Stimulated activated naive CD8-positive, alpha-beta T cell treated with anti-CD3 and anti-CD28 coated beads, Interleukin-15, Interleukin-2, amounts not matched to agents 100 U/mL and 50 U/mL, for 24 hours (primary cell): Measurements from ENCODE around the gene EVL.
"Not testable (repeated sequence)": the region's sequence is repeated elsewhere in the genome, so short reads cannot be mapped to it uniquely, and the experiment has no call there.

Experiments
- ATAC-seq: fragments of 150-1000 bp; cut with Tn5 transposase; one replicate; pipeline ENCODE4 v1.10.0; 2021
- DNase-seq: peaks from one replicate; pipeline ENCODE4 v3.0.0; 2021

EVL gene, protein sequence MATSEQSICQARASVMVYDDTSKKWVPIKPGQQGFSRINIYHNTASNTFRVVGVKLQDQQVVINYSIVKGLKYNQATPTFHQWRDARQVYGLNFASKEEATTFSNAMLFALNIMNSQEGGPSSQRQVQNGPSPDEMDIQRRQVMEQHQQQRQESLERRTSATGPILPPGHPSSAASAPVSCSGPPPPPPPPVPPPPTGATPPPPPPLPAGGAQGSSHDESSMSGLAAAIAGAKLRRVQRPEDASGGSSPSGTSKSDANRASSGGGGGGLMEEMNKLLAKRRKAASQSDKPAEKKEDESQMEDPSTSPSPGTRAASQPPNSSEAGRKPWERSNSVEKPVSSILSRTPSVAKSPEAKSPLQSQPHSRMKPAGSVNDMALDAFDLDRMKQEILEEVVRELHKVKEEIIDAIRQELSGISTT

DNA sequence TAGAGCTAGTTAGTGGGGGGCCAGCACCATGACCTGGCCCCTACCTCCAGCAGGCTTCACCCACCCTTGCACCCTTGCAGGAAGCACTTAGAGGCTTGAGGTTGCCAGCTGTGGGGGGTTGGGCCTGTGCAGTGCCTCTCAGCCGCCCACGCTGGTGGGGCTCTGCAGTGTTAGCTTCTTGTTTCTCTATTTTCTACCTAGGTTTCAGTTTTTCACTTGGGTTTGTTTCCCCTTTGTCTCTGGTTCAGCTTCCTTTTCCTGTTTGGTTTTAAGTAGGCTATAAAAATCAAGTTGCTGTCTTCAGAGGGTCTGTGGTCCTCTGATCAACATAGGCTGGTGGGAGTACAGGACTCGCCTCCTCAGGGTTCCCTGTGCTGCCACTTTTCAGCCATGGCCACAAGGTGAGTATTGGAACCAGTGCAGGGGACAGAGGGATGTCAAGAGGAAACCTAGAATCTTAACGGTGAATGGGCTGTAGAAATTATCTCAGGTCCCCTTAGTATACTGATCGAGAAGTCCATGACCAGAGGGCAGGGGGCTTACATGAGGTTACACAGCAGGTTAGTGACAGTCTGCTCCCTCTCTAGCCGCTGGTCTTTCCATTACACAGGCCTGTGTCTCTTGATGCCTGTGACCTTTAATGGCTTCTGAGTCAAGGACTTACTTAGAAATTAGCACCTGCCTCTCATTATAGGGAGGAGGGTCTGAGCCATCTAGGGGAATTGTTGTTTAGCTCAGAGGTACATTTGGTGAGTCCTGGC, at the start of gene EVL:
Gene EVL, plus strand, starts transcription at position 312 of the 761 bp plus-strand sequence. Its CDS starts 79 bp downstream, at position 391.
- DNase-seq (peak; percentile 89), ATAC-seq (peak; percentile 38)

DNA sequence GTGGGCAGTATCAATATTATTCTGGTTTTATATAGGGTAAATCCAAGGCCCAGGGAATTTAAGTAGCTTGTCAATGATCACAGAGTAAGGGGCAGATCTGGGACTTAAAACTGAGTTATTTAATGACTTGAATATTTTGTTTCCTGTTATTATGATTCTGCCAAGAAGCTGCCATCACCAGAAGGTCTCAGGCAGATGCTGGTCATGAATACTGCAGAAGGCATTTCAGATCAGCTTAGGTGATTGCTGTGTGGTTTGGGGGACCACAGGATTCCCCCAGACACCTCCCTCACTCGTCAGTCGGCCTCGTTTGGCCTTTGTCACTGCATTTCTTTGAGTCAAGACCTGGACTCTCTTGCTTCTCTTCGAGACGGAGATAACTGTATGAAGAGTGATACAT, 47.7 kb upstream of the EVL start:
- no peak for DNase-seq
- no peak for ATAC-seq

DNA sequence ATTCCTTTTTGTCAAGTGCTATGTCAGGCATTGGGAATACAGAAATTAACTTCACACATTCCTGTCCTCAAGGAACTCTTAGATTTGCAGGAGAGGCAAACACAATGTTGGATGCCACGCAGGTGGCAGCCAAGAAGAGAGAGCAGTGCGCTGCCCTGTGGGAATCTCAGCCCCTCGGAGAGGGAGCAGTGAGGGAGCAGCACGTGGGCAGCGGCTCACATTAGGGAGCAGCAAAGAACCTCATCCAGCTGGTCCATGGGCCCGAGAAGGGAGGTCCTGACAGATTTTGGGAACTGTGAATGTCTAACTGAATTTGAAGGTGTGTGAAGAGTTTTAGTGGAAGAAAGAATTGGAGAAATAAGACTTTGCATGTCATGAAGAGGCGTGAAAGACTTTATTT, 47.2 kb upstream of the EVL start:
- DNase-seq (no peak), ATAC-seq (no peak)

DNA sequence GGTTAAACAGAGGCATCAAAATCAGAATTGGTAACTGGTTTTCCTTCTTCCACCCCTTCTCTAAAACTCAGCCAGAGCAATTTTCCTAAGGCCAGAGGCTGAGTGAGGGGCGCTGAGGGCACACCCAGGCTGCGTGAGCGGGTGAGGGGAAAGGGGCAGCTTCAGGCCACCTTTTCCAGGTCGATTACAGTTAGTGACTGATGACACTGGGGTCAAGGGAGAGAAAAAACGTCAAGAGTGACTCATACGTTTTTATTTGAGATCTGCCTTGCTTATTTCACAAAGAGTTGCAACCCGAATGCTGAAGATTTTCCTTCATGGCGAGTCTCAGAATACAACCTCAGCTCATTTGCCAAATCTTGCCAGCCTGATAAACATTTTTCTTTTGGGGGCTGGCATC, 46.7 kb upstream of the EVL start:
- no peak for DNase-seq
- no peak for ATAC-seq

DNA sequence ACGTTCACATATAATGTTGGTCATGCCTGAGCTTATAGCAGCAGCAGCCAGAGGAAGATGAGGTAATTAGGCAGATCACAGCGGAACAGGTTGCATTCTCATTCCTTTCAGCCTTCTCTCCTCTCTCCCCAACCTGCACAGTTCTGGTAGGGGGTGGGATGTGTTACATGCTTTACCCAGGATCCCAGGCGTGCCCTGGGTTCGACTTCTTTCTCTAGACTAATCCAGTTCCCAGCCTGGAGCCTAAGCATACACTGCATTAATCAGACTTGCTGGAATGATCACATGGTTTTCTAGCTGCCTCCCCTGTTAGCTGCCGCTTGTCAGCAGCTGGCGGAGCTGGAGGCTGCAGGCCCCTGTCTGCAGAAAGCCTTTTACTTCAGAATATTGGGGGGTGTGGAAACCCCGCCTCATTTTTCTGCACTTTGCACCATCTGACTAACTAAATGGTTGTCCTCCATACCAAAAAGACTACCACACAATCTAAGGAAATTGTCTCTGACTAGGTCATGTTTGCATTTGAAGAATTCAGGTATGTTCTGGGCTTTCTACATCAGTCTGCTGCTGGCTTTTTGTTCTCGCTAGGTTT, 46.0 kb upstream of the EVL start:
- DNase-seq (no peak), ATAC-seq (no peak)

DNA sequence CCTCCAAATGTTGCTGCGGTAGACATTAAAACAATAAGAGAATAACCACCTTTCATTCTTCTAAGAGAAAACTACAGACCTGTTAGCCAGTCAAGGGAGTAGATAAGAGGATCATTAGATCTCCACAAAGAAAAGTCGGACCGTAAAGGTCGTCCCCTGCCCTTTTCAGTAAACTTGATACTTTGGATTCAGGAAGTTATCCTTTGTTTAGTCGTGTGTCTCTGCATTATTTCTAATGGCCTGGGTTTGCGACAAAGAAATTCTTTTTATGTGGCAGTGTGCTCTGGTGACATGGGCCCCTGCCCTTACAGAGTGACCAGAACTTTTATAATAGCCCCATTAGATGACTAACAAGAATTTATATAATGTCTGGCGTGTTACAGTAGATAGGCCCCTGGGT, 44.6 kb upstream of the EVL start:
- no peak for DNase-seq
- ATAC-seq = no peak

DNA sequence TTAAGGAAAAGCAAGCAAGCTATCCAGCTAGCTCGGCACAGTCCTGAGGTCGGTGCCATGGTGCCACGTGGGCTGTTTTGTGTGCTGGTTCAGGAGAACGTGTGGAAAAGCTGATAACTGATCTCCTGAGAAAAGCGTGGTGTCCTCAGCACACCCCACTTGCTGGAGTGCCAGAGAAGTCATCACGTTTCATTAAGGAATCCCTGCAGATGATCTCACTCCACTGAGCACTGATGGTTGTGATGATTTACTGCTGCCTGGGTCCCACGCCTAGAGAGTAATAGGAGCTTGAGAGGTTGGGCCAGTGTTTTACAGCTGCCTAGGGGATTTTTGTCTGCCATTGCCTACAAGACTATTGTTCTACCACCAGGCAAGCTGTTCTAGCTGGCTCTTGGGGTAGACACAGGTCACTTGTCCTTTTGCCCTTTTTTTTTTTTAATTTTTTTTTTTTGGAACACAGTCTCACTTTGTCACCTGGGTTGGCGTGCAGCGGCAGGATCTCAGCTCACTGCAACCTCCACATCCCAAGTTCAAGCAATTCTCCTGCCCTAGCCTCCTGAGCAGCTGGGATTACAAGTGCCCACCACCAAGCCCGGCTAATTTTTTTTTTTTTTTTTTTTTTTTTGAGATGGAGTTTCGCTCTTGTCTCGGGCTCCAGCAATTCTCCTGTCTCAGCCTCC, 42.3 kb upstream of the EVL start:
- ATAC-seq (no peak), DNase-seq (no peak)

DNA sequence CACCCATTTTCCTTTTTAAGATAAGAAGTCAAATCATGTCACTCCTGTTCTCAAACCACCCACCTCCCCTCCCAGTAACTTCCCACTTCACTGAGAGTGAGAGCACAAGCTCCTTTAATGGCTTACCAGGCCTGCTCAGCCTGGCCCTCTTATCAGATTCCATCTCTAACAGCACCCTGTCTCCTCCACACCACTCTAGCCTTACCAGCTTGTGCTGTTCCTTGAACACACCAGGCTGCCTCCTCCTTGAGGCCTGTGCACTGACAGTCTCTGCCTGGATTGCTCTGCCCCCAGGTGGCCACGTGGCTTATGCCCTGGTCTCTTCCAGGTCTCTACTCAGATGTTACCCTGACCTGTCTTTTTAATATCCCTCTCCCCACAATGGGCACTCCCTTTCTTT, 40.1 kb upstream of the EVL start:
- DNase-seq (peak; percentile 29), ATAC-seq (peak; percentile 87)

DNA sequence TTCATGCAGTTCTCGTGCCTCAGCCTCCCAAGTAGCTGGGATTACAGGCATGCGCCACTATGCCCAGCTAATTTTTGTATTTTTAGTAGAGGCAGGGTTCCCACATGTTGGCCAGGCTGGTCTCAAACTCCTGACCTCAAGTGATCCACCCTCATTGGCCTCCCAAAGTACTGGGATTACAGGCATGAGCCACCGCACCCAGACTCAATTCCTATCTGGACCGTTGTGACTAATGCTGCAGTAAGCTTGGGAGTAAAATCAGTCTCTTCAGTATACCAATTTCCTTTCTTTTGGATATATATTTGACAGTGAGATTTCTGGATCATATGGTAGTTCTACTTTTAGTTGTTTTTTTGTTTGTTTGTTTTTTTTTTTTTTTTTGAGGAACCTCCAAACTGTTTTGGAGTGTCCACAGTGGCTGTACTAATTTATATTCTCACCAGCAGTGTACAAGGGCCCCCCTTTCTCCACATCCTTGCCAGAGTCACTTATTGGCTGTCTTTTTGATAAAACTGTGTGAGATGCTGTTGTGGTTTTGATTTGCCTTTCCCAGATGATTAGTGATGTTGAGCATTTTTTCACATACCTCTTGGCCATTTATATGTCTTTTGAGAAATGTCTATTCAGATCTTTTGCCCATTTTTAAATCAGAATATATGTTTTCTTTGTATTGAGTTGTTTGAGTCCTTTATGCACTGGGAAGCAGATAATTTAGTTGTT, 37.3 kb upstream of the EVL start:
- DNase-seq (no peak), ATAC-seq (no peak)

DNA sequence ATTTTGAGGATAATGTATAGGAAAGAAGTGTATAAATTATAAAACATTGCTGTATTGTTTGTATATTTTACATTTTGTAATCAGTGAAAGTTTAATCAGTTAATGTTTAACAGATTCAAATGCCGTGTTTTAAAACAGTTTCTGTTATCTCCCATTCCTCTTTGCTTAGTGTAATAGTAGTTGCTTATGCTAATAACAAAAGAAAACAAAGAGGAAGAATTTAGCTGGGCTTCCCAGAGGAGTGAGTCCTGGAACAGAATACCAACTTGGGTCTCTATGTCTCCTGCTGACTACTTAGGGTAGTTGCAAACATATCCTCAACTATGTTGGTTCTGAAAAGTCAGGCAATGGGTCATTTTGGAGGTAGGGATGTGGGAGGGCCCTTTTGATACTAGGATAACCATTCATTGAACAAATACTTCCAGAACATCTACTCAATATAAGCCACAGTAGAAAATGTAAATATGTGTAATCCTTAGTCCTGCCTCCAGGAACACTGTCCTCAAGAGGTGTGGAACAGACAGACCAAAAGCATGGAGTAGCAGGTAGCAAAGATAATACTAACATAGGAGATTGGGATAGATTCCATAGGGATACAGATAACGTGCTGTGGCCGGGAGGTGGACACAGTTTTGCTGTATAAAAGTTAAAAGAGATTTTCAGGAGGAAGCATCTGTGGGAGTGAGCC, 36.1 kb upstream of the EVL start:
- DNase-seq (no peak), ATAC-seq (no peak)

DNA sequence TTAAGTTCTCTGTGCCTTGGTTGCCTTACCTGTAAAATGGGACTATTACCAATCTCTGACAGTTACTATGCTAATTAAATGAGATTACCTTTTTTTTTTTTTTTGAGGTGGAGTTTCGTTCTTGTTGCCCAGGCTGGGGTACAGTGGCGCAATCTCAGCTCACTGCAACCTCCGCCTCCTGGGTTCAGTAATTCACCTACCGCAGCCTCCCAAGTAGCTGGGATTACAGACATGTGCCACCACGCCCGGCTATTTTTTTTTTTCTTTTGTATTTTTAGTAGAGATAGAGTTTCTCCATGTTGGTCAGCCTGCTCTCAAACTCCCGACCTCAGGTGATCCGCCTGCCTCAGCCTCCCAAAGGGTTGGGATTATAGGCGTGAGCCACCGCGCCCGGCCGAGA, 35.2 kb upstream of the EVL start:
- ATAC-seq, DNase-seq: not testable (repeated sequence)

DNA sequence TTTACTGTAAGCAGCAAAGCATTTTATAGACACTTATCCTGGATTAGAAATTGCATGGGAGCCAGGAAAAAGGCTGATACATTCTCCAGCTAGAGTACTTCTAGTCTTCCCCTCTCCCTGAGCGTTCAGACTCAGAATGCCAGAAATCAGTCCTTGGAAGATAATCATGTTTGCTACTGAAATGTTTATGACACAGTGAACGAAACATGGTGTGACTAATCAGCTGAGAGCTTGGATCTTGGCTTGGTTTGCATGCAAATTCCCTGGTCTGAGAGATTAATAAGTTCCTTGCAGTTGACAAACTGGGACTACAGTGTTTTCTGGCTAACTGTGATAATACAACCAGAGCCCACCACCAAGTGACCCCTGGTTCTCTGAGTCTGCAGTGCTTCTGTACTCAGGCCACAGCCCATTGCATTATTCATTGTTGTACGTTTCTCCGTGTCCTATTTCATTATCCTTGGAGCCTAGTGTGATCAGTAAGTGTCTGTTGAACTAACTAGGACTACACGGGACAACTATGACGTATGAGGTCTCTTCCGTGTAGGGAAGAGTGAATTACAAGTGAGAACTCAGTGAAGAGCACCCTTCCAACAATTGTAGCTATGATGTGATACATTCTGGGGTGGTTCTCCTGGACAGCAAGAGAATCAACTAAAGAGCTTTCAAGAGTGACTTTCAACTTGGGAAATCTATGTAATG, 34.6 kb upstream of the EVL start:
- DNase-seq = no peak
- no peak for ATAC-seq

DNA sequence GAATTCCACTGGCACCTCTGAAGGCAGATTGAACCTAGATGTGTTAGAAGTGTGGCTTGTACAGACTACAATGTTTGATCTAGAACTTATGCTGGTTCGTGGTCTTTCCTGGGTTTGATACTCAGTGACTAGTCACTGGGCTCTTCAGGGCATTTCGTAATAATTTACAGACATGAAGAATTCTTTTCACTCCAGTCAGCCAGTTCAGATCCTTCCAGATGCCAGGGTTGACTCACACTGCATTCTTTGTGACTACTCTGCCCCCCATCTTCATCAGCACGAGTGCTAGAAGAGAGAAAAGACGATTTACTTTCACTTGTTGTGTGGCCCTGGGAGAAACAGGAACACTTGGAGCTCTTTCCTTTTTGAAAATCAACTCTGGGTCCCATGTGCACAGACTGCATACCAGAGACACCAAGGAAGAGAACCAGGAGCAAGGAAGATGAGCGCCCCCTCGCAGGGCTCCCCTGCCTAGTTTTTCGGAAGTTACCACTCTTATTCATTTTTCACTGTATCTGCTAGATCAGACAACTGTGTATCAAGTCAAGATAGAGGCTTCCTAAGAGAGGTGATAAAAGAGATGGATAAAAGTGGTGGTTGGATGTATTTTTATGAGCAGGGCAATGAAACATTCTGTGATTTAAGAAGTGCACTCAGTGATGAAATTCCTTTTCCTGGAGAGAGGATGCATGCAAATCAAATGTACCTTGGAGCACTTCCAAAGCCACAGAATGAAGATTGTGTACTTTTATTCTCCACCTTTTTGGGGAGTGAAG, 33.5 kb upstream of the EVL start:
- ATAC-seq (no peak), DNase-seq (no peak)

DNA sequence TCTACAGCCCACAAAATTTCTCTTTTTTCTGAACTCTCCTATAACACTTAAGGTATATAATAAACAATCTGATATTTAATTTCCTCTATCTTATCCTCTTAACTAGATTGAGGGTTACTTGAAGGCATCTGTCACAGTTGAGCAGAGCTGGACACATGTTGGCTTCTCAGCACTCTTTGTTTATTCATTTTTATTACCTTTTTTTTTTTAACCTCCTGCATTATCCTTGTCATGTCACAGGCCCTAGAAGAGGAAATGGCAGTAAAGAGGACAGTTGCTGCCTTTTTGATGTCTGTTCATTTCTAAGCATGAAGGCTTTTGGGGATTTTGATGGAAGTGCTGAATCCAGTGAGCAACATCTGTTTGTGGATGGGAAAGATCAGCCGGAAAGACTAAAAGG, 32.5 kb upstream of the EVL start:
- DNase-seq (no peak), ATAC-seq (no peak)

DNA sequence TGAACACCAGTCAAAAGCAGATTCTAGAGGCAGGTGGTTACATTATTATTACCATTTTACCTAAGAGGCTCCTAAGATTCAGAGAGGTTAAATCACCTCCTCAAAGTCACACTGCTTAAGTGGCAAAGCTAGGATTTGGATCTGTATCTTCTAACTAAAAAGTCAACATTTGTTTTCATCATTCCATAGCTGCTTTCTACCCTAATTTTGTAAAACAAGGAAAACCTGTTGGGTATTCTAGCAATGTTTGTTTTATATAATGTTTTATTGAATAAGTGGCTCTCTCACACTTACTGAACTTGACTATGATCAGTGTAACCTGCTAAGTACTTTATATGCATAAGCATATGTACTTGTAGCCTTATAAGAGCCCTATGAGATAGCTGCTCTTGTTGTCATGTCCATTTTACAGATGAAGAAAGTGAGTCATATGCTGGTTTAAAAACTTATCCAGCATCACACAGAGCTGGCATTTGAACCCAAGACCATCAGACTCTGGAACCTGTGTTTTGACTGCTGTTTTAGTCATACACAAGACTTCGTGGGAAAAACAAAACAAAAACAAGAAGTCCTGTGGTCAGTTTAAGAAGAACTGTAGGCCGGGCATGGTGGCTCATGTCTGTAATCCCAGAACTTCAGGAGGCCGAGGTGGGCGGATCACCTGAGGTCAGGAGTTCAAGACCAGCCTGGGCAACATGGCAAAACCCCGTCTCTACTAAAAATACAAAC, 31.7 kb upstream of the EVL start:
- DNase-seq (no peak), ATAC-seq (no peak)

DNA sequence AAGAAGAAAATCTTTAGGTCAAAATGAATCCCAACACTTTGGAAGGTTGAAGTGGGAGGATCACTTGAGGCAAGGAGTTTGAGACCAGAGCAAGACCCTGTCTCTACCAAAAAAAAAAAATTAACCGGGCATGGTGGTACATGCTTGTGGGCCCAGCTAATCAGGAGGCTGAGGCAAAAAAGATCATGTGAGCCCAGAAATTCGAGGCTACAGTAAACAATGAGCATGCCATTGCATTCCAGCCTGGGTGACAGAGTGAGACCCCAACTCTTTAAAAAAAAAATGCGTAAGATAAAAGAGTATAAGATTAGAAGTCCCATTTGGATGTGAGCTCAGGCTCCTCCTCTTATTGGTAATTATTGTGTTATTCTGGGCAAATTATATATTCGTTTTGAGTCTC, 30.8 kb upstream of the EVL start:
- DNase-seq = no peak
- no peak for ATAC-seq

DNA sequence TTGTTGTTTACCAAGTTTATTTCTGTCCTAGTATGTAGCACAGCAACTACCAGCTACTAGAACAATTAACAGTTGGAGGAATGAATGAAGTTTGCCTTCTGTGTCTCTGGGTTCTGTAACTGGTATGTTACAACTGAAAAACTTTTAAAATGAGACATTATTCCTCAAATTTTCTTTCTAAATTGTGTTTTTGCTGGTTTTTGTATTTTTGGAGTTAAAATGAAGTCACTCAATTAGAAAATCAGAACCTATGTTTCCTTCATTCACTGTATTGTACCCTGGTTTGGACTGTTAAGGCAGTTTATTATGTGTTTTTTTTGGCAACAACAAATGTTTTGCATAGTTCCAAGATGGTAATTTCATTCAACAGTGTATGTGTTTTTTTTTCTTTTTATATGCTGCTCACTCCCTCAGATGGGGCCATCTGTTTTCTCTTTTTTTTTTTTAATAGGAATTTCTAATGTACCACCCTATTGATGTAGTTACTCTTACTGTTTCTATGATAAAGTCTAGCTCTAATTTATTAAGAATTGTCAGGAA, 30.2 kb upstream of the EVL start:
- ATAC-seq (no peak), DNase-seq (no peak)

DNA sequence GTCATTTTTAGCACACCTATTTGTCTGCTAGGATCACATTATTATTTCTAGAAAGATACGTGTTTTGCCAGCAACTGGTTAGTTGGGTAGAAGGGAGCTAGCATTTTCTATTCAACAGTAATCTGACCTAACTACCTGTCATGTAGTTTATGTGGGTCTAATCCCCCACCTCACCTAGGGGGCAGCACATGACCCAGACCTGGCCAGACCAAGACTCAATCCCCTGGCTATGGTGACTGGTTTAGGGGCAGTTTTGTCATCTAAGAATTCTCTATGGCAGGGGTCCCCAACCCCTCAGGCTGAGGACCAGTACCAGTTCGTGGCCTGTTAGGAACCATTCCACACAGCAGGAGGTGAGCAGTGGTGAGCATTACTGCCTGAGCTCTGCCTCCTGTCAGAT, 29.5 kb upstream of the EVL start:
- ATAC-seq = no peak

DNA sequence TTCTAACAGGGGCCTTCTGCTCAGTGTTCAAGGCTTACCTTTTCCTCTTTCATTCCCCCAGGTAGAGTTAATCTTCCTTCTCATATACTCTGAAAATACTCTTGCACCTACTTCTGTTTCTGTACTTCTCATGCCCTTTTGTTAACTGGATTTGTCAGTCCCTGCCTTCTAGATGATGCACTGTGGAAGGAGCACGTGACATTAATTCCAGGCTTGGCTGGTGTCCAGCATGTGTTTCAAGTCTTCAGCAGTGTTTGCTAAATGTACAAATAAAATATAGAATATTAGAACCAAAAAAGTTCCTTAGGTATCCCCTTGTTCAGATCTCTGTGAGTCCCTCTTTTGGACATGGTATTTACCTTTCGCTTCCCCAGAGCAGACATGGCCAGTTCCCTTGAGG, 27.9 kb upstream of the EVL start:
- ATAC-seq = no peak

More for the DNA sequence above, 29.5 kb upstream of the EVL start:
- DNase-seq = no peak

More for the DNA sequence above, 27.9 kb upstream of the EVL start:
- no peak for DNase-seq
